GM10248 (cell line): ENCODE data around the gene SPOCD1.

Experiments
- CTCF ChIA-PET: fragments of 300-600 bp; sonication (Branson Sonifier 250); formaldehyde crosslinking; extraction: SDS; loops from one replicate; lab custom pipeline; 2021; ENCODE audit warnings: antibody characterized with exemption; lab: Yijun Ruan, JAX
- POLR2A ChIA-PET: fragments of 350-650 bp; sonication (Branson Sonifier 250); formaldehyde crosslinking; extraction: SDS; loops from one replicate; lab custom pipeline; 2020; ENCODE audit warnings: antibody characterized with exemption; lab: Yijun Ruan, JAX
- DNase-seq: peaks from one replicate; pipeline ENCODE4 v3.0.0; 2012; ENCODE audit errors: extremely low spot score
- CTCF ChIP-seq: IDR thresholded peaks from 2 replicates; pipeline ENCODE4 v1.5.1; 2012; ENCODE audit warnings: mild to moderate bottlenecking, low read depth; ENCODE audit errors: extremely low read depth, missing control alignments, control extremely low read depth

SPOCD1 gene

GRCh38 chr1:31857863-31858262 is 42.0 kb upstream of the SPOCD1 start:
- DNase-seq: no peak
- no peak for TF ChIP-seq CTCF
- ChIA-PET CTCF (interaction anchor here (1.4 kb wide), 1 partner anchor 56 kb away, joined by 3 read pairs; no protein-coding TSS in a partner anchor), POLR2A (no interaction called here)

- ChIA-PET POLR2A (no interaction called here), CTCF (interaction anchor here (1.3 to 1.7 kb wide), 2 partner anchors 11 to 108 kb away, joined by 3 to 4 read pairs; no protein-coding TSS in a partner anchor)
- DNase-seq: no peak
- TF ChIP-seq CTCF: no peak
Observed at GRCh38 chr1:31856140-31856539, 40.3 kb upstream of the SPOCD1 start.

DNA sequence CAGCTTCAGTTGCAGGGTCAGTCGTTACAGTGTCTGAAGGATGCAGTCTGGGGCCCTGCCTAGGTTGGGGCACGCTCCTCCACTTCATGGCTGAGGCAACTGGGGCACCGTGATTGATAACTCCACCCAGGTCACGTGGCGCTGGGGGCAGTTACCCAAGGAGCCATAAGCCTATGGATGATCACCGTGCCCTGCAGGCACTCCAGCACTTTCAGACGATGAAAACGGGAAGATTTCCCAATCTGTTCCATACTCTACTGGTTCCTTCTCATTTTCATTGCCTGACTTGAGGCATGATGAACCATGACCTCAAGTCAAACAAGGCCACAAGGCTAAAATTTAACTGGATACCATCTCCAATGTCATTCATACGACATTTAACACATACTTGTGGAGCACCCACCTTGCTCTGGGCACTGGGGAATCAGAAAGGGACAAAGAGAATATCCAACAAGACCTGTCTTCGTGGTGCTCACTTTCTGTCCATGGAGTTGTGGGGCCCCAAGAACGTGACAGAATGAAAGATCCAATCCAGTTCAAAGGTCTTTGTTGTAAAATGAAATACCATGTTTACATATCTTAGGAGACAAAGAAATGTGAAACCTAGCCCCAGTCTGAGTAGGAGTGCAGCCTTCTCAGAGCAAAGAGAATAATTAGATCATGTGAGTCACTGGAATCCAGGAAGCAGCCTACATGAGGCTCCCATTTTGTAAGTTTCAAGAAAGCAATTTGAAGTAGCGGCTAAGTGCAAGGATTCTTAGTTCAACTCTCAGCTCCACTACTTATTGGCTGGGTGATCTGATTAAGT is 39.4 kb upstream of the SPOCD1 start:
- DNase-seq: no peak
- ChIA-PET CTCF (interaction anchor here (1.3 kb wide), 1 partner anchor 11 kb away, joined by 3 read pairs; no protein-coding TSS in a partner anchor), POLR2A (no interaction called here)
- no peak for TF ChIP-seq CTCF

DNA sequence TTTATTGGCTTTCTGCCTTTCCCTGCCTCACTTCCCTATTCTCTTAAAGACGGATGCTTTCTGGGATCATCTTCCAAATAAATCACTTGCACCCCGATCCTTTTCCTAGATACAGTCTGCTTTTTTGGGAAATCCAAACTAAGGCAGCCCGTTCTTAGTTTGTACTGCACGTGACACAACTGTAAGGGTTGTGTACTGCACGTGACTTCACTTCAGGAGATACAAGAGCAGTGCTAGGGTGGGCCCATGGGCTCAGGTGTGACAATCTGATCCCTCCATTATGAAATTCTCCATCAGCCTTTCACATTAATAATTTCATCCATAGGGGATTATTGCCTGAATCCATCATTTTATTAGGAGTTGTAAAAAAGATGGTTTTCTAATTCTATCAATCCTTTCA is 33.8 kb upstream of the SPOCD1 start:
- POLR2A ChIA-PET: no interaction called here
- no peak for DNase-seq
- no peak for TF ChIP-seq CTCF
- CTCF ChIA-PET: interaction anchor here (1.7 kb wide), 1 partner anchor 114 kb away, joined by 4 read pairs; no protein-coding TSS in a partner anchor

- POLR2A ChIA-PET: no interaction called here
- CTCF ChIA-PET: interaction anchor here (0.8 to 1.7 kb wide), 3 partner anchors 10 to 116 kb away, joined by 3 to 4 read pairs (median 3); no protein-coding TSS in a partner anchor
- DNase-seq: peak; percentile 47
- TF ChIP-seq CTCF: no peak
Observed at GRCh38 chr1:31848381-31848897, 32.6 kb upstream of the SPOCD1 start.

- POLR2A ChIA-PET: no interaction called here
- CTCF ChIA-PET: interaction anchor here (0.8 to 1.0 kb wide), 2 partner anchors 37 to 86 kb away, joined by 3 read pairs; no protein-coding TSS in a partner anchor
- TF ChIP-seq CTCF: no peak
- no peak for DNase-seq
Observed at GRCh38 chr1:31846484-31846883, 30.7 kb upstream of the SPOCD1 start.
